GM12878 (cell line): ENCODE results near the gene PLK5. TPM values are rescaled to one million over a fixed set of nuclear protein-coding genes. Genes with fewer than 3 reads are reported as not detected.

Experiments
- ATAC-seq: fragments of 200-7000 bp; cut with Tn5 transposase; 3 replicates; pipeline ENCODE4 v1.9.1; 2020; ENCODE audit warnings: mild to moderate bottlenecking, moderate library complexity
- BruUV-seq: library from RNA; stranded (reverse); fragments of 400-500 nt; replicated peaks from 2 replicates; lab custom pipeline; 2021; lab: Mats Ljungman, UMichigan
- CTCF ChIA-PET: fragments of 300-600 bp; sonication (Branson Sonifier 250); formaldehyde crosslinking; extraction: SDS; loops from one replicate; lab custom pipeline; 2021; ENCODE audit warnings: inconsistent platforms; lab: Yijun Ruan, JAX
- POLR2A ChIA-PET: fragments of 350-600 bp; formaldehyde crosslinking; extraction: SDS; loops from one replicate; lab custom pipeline; 2021; ENCODE audit warnings: inconsistent platforms; lab: Charles Lee
- RAD21 ChIA-PET: fragments of 300-600 bp; sonication (Branson Sonifier 250); formaldehyde crosslinking; loops from one replicate; lab custom pipeline; 2023; ENCODE audit warnings: antibody characterized with exemption; ENCODE audit not compliant: unreplicated experiment; lab: Charles Lee
- SMC1A ChIA-PET: fragments of 300-600 bp; sonication (Branson Sonifier 250); formaldehyde crosslinking; loops from one replicate; lab custom pipeline; 2023; ENCODE audit not compliant: unreplicated experiment, uncharacterized antibody; lab: Charles Lee
- DNase-seq: peaks from one replicate; pipeline ENCODE4 v3.0.0-alpha.2; 2011; ENCODE audit warnings: low read depth, low spot score
- FAIRE-seq: peaks from 3 replicates; lab custom pipeline; 2011; peaks lifted over from hg19 to GRCh38; lab: Jason Lieb, UNC
- H2AFZ ChIP-seq: 2 replicates; pipeline ENCODE4 v1.6.0; 2011; ENCODE audit warnings: low read depth, low read length, control low read depth; ENCODE audit not compliant: control insufficient read depth
- H3K27ac ChIP-seq: 2 replicates; pipeline ENCODE4 v1.5.1; 2011; ENCODE audit warnings: control low read depth; ENCODE audit not compliant: control insufficient read depth, insufficient read depth
- H3K27me3 ChIP-seq, 2 experiments: replicated peaks in 1 of 2; 2 replicates each; pipeline versions ENCODE4 v1.6.0 to v1.6.1; 2011; ENCODE audit warnings: low read length in 1 of 2; ENCODE audit not compliant: control insufficient read depth in 2 of 2, insufficient read depth in 2 of 2
- H3K36me3 ChIP-seq, 2 experiments: 2 replicates each; pipeline ENCODE4 v1.5.1; 2011; ENCODE audit warnings: low read length in 1 of 2; ENCODE audit not compliant: control insufficient read depth in 2 of 2, insufficient read depth in 2 of 2
- H3K4me1 ChIP-seq: 2 replicates; pipeline ENCODE4 v1.6.1; 2011; ENCODE audit warnings: mild to moderate bottlenecking, low read length, moderate library complexity, mixed read lengths; ENCODE audit not compliant: control insufficient read depth, insufficient read depth
- H3K4me2 ChIP-seq: 2 replicates; pipeline ENCODE4 v1.6.0; 2011; ENCODE audit warnings: control low read depth; ENCODE audit not compliant: control insufficient read depth, insufficient read depth
- H3K4me3 ChIP-seq: fragments of 200-600 bp; sonication (generic); 2 replicates; pipeline ENCODE4 v1.5.1; 2016
- H3K79me2 ChIP-seq: 2 replicates; pipeline ENCODE4 v1.6.0; 2011; ENCODE audit warnings: low read length; ENCODE audit not compliant: control insufficient read depth, insufficient read depth
- H3K9ac ChIP-seq: 2 replicates; pipeline ENCODE4 v1.8.0; 2011; ENCODE audit warnings: low read length, control low read depth, mixed read lengths; ENCODE audit not compliant: control insufficient read depth, insufficient read depth
- H3K9me3 ChIP-seq: replicated peaks from 3 replicates; pipeline ENCODE4 v1.5.1; 2011; ENCODE audit warnings: mild to moderate bottlenecking, low read length; ENCODE audit not compliant: control insufficient read depth, insufficient read depth
- H4K20me1 ChIP-seq: 2 replicates; pipeline ENCODE4 v1.6.0; 2011; ENCODE audit not compliant: control insufficient read depth, insufficient read depth
- BACH1 ChIP-seq: fragments of 450-650 bp; IDR thresholded peaks from 2 replicates; pipeline ENCODE4 v1.6.1; 2017; ENCODE audit warnings: mild to moderate bottlenecking, borderline replicate concordance
- BMI1 ChIP-seq: fragments of 450-650 bp; IDR thresholded peaks from 2 replicates; pipeline ENCODE4 v1.6.1; 2016; ENCODE audit warnings: mild to moderate bottlenecking, moderate library complexity, borderline replicate concordance
- CHD4 ChIP-seq: fragments of 200-600 bp; sonication (generic); IDR thresholded peaks from 2 replicates; pipeline ENCODE4 v1.6.1; 2016; ENCODE audit warnings: mild to moderate bottlenecking
- EZH2 ChIP-seq: IDR thresholded peaks from 2 replicates; pipeline ENCODE4 v1.6.1; 2012; ENCODE audit warnings: low read depth, mild to moderate bottlenecking, control low read depth, inconsistent platforms, low read length, borderline replicate concordance; ENCODE audit not compliant: control insufficient read depth
- IKZF1 ChIP-seq: fragments of 450-650 bp; conservative IDR thresholded peaks from 2 replicates; pipeline ENCODE4 v1.6.1; 2017; ENCODE audit warnings: antibody characterized with exemption, mild to moderate bottlenecking
- MAX ChIP-seq: IDR thresholded peaks from 2 replicates; pipeline ENCODE4 v1.6.1; 2012; ENCODE audit warnings: low read depth, low read length, improper control_type of control experiment
- MTA3 ChIP-seq: IDR thresholded peaks from 2 replicates; pipeline ENCODE4 v1.6.1; 2012; ENCODE audit warnings: low read length, inconsistent platforms, borderline replicate concordance
- MXI1 ChIP-seq: fragments of 150-350 bp; IDR thresholded peaks from 2 replicates; pipeline ENCODE4 v1.6.1; 2011; ENCODE audit warnings: low read depth, mild to moderate bottlenecking, inconsistent platforms, low read length, improper control_type of control experiment
- NBN ChIP-seq: fragments of 450-650 bp; IDR thresholded peaks from 2 replicates; pipeline ENCODE4 v1.6.1; 2016
- NFXL1 ChIP-seq: fragments of 450-650 bp; IDR thresholded peaks from 2 replicates; pipeline ENCODE4 v1.6.1; 2017; ENCODE audit warnings: antibody characterized with exemption, mild to moderate bottlenecking, borderline replicate concordance
- NFYB ChIP-seq: IDR thresholded peaks from 2 replicates; pipeline ENCODE4 v1.6.1; 2011; ENCODE audit warnings: low read depth, mild to moderate bottlenecking, low read length, improper control_type of control experiment, moderate library complexity; ENCODE audit not compliant: insufficient read depth
- NR2C2 ChIP-seq: IDR thresholded peaks from 2 replicates; pipeline ENCODE4 v1.6.1; 2011; ENCODE audit warnings: borderline replicate concordance, low read depth; ENCODE audit not compliant: control insufficient read depth, insufficient read length
- NR2F1 ChIP-seq: fragments of 450-650 bp; conservative IDR thresholded peaks from 2 replicates; pipeline ENCODE4 v1.6.1; 2017; ENCODE audit warnings: mild to moderate bottlenecking
- PKNOX1 ChIP-seq: fragments of 450-650 bp; IDR thresholded peaks from 2 replicates; pipeline ENCODE4 v1.6.1; 2016; ENCODE audit warnings: mild to moderate bottlenecking
- POLR2A ChIP-seq: IDR thresholded peaks from 2 replicates; pipeline ENCODE4 v1.6.1; 2011; ENCODE audit warnings: low read depth, mild to moderate bottlenecking, low read length
- RAD21 ChIP-seq: IDR thresholded peaks from 2 replicates; pipeline ENCODE4 v1.6.1; 2011; ENCODE audit warnings: mild to moderate bottlenecking, low read depth, low read length, moderate library complexity; ENCODE audit not compliant: insufficient read depth
- SMC3 ChIP-seq: IDR thresholded peaks from 2 replicates; pipeline ENCODE4 v1.6.1; 2011; ENCODE audit warnings: low read length, improper control_type of control experiment, borderline replicate concordance
- YY1 ChIP-seq: IDR thresholded peaks from 2 replicates; pipeline ENCODE4 v1.6.1; 2011; ENCODE audit warnings: low read depth, mild to moderate bottlenecking, low read length
- ZNF687 ChIP-seq: fragments of 450-650 bp; IDR thresholded peaks from 2 replicates; pipeline ENCODE4 v1.6.1; 2017; ENCODE audit warnings: mild to moderate bottlenecking, moderate library complexity
- WGBS: methylation state at CpG from one replicate; pipeline ENCODE4 v1.1.6; 2016; ENCODE audit warnings: low lambda C conversion rate; ENCODE audit not compliant: insufficient replicate concordance, insufficient coverage; ENCODE audit errors: missing lambda C conversion rate; 5-methylcytosine and 5-hydroxymethylcytosine counted together
- in situ Hi-C: fragments of 300-500 bp; cut with MboI; formaldehyde crosslinking; loops from 9 replicates; pipeline ENCODE4 v1.14.3; 2018; ENCODE audit warnings: mixed read lengths
- intact Hi-C: fragments of 100-400 bp; cut with micrococcal nuclease; formaldehyde crosslinking; loops from one replicate; pipeline ENCODE4 v1.14.2; 2022; ENCODE audit not compliant: unreplicated experiment
- polyA plus RNA-seq, 11 experiments: library from polyadenylated mRNA; depleted of rRNA in 4 of 11; unstranded in 6 of 11; stranded (reverse) in 5 of 11; fragments of >200 nt; fragmentation: Nextera tagmentation in 4 of 11; fragmentation: Illumina TruSeq in 1 of 11; extraction: Ambion mirVana in 4 of 11; extraction: Trizol in 1 of 11; gene quantifications; 1 replicate in 1 of 11; 2 replicates in 10 of 11; pipeline versions ENCODE4 v1.2.1 to v1.2.3, GENCODE V29; 2011 to 2016; ENCODE audit warnings: inconsistent platforms in 2 of 11, missing spikeins in 2 of 11, low read depth in 1 of 11
- total RNA-seq, 4 experiments: library from RNA; depleted of rRNA in 3 of 4; stranded (reverse); fragments of >200 nt in 3 of 4; fragmentation: Illumina TruSeq in 1 of 4; extraction: Trizol in 1 of 4; gene quantifications; 2 replicates each; pipeline versions ENCODE4 v1.2.1 to v1.2.3, GENCODE V29; 2013 to 2021

The PLK5 gene
- total and polyA plus RNA-seq, 10 of the 15 experiments (the other 5 are each of a cell fraction or from before 2014, with no cell fraction given) = 0.13 TPM; not detected in 9

GRCh38 chr19:1503089-1503924 is 20.6 kb upstream of the PLK5 start:
- no peaks in the 10 kb centered on the region; the same call in 2 of the 3 replicates for H3K9me3 ChIP-seq
- RAD21 ChIA-PET = no interaction called here
- no peak overlapping the region for H3K9ac ChIP-seq
- no peaks in the 10 kb centered on the region for H3K36me3 ChIP-seq
- no peaks in the 10 kb centered on the region for H3K4me1 ChIP-seq
- H2AFZ ChIP-seq = peak overlapping the region; percentile 47; the same call in 1 of the 2 replicates
- H3K27me3 ChIP-seq = no peaks in the 10 kb centered on the region; a peak in 1 of 4 replicates
- SMC1A ChIA-PET = no interaction called here
- no peaks in the 10 kb centered on the region for H4K20me1 ChIP-seq
- H3K27ac ChIP-seq = no peak overlapping the region
- no peak overlapping the region for H3K4me3 ChIP-seq
- 0 out of 2 replicates have a peak overlapping the region, but pooled peaks have one; percentile 25 for H3K4me2 ChIP-seq
- intact Hi-C loops (no loop called here), in situ Hi-C loops (no loop called here)
- H3K79me2 ChIP-seq = no peaks in the 10 kb centered on the region
- DNase-seq (no peak), FAIRE-seq (peak; percentile 54), ATAC-seq (peak; percentile 86)
- POLR2A ChIA-PET = no interaction called here
- WGBS = 24% methylated on average over 48 of the region's 49 CpGs
- CTCF ChIA-PET = interaction anchor here (1.0 to 1.9 kb wide), 3 partner anchors 11 to 26 kb away, joined by 3 to 4 read pairs (median 3); no protein-coding TSS in a partner anchor
- BruUV-seq = no TSS peak
- TF ChIP-seq NR2F1 (peak; percentile 25; the same call in 1 of the 2 replicates), IKZF1 (0 out of 2 replicates have a peak, but pooled peaks have one; percentile 36), PKNOX1 (peak; percentile 48; the same call in 1 of the 2 replicates), MAX (peak; percentile 63; the same call in 1 of the 2 replicates), RAD21 (0 out of 2 replicates have a peak, but pooled peaks have one; percentile 22), NFXL1 (no peak), NBN (no peak), NR2C2 (no peak), YY1 (no peak), NFYB (peak; percentile 41; the same call in 1 of the 2 replicates), POLR2A (no peak), SMC3 (peak; percentile 26; the same call in 1 of the 2 replicates), BACH1 (0 out of 2 replicates have a peak, but pooled peaks have one; percentile 32), CHD4 (no peak), EZH2 (no peak), ZNF687 (no peak), MXI1 (peak; percentile 26; the same call in 1 of the 2 replicates), MTA3 (no peak), BMI1 (no peak)
